HG03457 (cell line): ENCODE measurements around the gene CARMIL1.
"Not testable (repeated sequence)": the region's sequence is repeated elsewhere in the genome, so short reads cannot be mapped to it uniquely, and the experiment has no call there.

Experiments
- ATAC-seq: cut with Tn5 transposase; IDR thresholded peaks from one replicate; pipeline ENCODE4 v1.9.1; 2021; ENCODE audit warnings: moderate number of reproducible peaks; ENCODE audit not compliant: unreplicated experiment

CARMIL1 gene

GRCh38 chr6:25434921-25435320 is 155.7 kb downstream of the CARMIL1 start:
- no peak for ATAC-seq

- no peak for ATAC-seq
Measured at GRCh38 chr6:25435416-25435985, 156.3 kb downstream of the CARMIL1 start.

- no peak for ATAC-seq
Measured at GRCh38 chr6:25436760-25437159, 157.6 kb downstream of the CARMIL1 start.

- no peak for ATAC-seq
Measured at GRCh38 chr6:25439368-25439767, 160.2 kb downstream of the CARMIL1 start.

- no peak for ATAC-seq
Measured at GRCh38 chr6:25441663-25442270, 162.6 kb downstream of the CARMIL1 start.

DNA sequence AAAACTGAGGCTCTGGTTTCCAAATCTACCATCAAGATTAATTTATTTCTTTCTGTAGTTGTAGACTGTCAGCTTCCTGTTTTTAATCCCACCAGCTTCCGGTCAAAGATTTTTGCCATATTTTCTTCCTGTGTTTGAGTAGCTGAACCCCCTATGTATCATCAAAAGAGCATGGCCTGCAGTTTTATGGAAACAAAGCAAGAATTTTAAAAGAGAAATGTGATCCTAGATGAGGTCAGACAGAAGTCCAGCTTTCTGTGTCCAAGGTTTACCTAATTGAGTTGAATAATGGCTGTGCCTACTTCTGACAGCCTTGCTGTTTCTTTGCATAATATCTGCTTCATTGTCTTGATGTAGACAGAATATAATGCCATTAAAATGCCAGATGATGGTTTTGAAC is 163.7 kb downstream of the CARMIL1 start:
- no peak for ATAC-seq

- ATAC-seq: not testable (repeated sequence)
Measured at GRCh38 chr6:25444521-25444920, 165.3 kb downstream of the CARMIL1 start.

DNA sequence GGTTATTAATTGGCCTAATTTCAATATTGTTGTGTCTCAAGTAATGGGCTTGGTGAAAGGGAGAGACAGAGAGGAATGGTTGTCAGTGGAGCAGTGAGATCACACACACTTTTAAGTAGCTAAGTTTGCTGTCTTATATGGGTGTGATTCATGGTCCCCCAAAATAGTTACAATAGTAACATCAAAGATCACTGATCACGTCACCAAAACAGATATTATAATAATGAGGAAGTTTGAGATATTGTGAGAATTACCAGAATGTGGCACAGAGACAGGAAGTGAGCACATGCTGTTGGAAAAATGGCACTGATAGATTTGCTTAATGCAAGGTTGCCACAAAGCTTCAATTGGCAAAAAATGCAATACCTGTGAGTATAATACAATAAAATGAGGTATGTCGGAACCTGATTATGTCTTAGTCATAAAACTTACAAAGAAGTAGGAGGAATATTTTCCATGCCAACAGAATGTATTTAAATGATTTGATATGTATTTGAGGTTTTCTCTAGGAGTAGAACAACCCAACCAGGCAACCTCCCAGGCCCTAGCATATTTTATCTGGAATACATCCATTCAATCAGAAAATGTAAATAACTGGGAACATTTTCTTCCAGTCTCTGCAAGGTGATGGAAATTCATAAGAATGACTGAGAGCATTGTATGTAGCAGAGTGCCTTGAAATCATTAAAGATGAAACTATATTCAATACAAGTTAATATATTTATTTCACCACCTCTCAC is 167.8 kb downstream of the CARMIL1 start:
- no peak for ATAC-seq

DNA sequence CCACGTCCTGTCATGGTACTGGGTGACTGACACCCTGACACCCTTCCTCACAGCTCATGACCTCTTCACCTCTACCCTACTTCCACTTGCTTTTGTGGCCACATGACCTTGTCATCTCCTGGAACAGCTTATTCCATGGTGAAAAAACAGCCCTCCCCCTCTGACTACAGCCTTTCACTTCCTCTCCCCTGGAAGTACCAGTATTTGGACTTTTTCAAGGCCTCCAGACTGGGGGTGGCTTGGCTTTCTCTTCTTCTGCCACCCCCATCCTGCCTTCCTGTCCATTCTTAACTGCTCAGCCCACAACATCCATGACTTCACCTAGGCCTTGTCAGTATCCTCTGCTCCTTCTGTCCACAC is 168.4 kb downstream of the CARMIL1 start:
- ATAC-seq: no peak

DNA sequence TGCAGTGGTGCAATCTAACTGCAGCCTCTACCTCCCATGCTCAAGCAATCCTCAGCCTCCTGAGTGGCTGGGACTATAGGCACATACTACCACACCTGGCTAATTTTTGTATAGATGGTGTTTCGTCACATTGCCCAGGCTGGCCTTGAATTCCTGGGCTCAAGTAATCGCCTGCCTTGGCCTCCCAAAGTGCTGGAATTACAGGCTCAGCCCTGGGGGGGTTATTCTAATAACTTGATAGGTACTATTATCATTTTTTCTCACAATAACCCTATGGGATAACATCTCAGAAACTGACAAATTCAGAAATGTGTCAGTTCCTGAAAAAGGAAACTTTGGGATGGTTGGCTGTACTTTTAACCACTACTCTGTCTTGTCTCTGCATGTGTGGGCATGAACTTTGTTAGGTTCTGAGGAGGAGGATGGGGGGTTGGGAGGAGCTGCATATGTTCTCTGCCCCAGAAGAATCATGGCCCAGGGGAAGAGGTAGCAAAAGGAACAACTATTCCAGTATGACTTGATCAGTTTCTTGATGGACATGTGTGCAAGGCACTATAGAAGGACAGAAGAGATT is 169.9 kb downstream of the CARMIL1 start:
- ATAC-seq: no peak

DNA sequence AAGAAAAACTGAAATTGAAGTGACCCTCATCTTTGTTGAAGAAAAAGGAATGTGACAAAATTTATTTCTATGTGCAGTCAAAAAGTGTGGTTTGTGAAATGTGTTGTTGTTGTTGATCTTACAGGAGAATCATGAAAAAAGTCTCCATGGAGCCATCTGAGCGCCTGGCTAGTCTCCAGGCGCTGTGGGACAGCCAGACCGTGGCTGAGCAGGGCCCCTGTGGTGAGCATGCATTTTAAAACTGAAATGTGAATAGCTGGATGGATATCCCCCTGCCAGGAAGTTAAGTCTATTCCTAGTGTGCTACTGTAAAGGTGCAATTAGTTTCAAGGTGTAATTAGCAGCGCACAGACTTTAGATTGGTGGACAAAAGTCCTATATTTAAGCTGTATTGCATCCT is 170.6 kb downstream of the CARMIL1 start:
- ATAC-seq: no peak

- no peak for ATAC-seq
Measured at GRCh38 chr6:25450469-25451198, 171.5 kb downstream of the CARMIL1 start.

GRCh38 chr6:25452031-25452430 is 172.9 kb downstream of the CARMIL1 start:
- ATAC-seq: no peak

DNA sequence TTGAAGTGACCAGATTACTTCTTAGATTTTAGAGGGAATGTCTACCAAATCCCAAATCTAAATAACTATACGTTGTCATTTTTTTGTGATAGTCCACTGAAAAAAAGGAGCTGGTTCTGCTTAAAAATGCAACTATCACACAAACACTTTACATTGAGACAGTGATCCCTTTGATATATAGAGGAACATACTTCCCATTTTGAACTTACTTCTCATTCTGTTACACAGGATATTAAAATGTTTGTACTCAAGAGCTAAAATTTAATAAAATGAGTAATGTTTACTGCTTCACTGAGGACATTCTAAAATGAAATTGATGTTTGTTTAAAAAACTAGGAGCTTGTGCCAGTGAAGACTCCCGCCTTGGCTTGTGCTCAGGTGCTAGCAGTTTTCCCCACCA is 174.1 kb downstream of the CARMIL1 start:
- ATAC-seq: no peak

DNA sequence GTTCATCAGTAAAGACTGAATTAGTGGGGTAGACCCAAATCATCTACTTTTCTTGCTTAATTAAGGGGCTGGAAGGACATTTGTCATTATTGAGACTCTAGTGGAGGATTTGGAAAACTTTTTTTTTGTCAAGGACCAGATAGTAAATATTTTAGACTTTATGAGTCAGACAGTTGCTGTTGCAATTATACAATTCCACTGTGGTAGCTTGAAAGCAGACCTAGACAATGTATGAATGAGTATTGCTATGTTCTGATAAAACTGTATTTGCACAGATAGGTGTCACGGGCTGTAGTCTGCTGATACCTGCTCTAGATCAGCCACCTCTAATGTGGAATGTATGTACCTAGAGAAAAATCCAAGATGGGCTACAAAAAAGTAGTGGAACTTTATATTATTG is 175.0 kb downstream of the CARMIL1 start:
- no peak for ATAC-seq

DNA sequence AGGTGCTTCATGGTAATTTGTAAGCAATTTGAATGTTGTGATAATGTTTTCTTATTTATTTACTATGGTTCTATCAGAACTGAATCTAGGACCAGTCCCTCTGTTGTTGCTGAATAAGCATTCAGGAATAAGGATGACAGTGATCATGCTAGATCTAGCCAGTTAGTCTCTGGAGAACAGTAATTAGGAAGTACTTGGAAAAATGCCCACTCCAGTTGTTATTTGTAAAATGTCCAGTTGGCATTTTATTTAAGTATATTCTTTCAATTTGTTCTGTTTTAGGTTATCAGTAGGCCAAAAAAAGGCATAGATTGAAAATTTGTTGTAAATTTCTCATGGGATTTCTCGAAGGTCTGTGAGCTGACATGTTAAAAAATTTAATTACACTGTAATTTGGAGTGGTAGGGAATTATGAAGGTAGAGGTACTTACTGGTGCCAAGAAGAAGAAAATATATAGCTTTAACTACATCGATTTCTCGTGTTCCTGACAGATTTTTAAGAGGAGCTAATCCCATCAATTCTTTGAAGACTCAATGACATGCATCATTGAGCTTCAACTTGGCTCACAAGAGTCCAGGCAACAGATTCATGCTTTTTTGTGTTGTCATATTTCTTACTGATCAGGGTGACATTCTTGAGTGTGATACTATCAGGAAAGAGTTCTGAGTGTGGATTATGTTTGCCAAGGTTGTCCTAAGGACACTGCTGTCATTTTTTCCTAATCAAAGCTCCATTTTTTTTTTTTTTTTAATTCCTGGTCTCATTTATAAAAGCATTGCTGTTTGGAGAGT is 177.3 kb downstream of the CARMIL1 start:
- no peak for ATAC-seq

GRCh38 chr6:25457516-25457915 is 178.3 kb downstream of the CARMIL1 start:
- ATAC-seq: no peak

GRCh38 chr6:25458485-25458884 is 179.3 kb downstream of the CARMIL1 start:
- no peak for ATAC-seq

DNA sequence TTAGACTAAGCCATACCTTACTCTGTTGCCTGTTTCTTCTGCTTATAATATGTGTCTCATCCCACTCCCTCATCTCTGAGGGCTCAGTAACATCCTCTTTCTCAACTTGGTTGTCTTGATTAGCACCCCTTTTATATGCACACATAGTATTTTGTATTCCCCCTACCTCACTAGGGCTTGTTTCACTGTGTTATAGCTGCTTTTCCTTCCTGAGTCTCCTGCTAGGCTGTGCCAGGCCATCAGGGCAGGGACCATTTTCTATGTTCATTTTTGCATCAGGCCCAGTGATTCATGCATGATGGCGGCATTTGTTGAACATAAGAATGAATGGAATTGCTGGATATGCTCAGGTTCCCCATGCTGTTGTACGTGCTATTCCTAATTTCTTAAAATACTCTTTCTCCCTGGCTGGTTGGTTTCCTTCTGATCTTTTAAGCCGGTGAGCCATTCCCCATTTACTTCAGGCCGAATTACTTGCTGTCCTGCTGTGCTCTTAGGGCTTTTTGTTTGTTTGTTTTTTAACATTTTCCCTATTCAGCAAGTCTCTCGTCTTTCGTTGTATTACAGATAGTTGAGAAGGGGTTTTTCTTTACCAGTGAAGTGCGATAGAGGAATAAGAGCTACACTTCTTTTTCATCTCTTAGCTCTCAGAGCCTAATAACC is 183.2 kb downstream of the CARMIL1 start:
- ATAC-seq: no peak

GRCh38 chr6:25463441-25463840 is 184.3 kb downstream of the CARMIL1 start:
- ATAC-seq: no peak
